ENCODE data around the gene ELOVL7. TPM values are rescaled to one million over a fixed set of nuclear protein-coding genes. Genes with fewer than 3 reads are reported as not detected.

ELOVL7 gene
- total and polyA plus RNA-seq, 2 of the 8 experiments (the other 6 are each of a cell fraction or from before 2014, with no cell fraction given) = 3.1 to 5.1 TPM

DNA sequence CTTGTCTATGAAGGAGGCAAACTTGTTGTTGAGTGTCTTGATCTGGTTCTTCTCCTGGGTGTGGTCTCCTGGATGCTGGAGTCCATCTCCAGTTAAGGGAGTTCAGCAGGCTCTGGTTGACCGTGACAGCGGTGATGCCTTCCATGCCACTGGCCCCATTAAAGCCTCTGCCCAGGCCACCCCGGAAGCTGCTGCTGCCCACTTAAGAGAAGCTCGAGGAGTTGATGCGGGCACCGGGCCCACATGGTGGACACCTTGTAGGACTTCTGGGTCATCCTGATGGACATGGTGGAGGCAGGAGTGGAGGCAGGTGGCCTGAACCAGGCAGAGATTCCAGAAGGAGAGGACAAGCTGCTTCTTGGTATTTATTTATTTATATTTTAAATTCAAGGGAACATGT lies 99.4 kb downstream of the ELOVL7 start:
- DNase-seq (ENCODE audit: low read depth in 1 of 2, low spot score in 2 of 2) = no peak
- POLR2A ChIA-PET (ENCODE audit: partially characterized antibody) = interaction anchor here (0.6 to 1.5 kb wide), 2 partner anchors 10 to 100 kb away, joined by 3 to 5 read pairs; partner anchors contain the start of gene ELOVL7
- H2BK20ac ChIP-seq (ENCODE audit: low read length) = no peak overlapping the region
- TF ChIP-seq, protein P1, sequence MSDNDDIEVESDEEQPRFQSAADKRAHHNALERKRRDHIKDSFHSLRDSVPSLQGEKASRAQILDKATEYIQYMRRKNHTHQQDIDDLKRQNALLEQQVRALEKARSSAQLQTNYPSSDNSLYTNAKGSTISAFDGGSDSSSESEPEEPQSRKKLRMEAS (IDR thresholded peaks at IDR 0.05) = no peak
- no peak for TF ChIP-seq SIN3A (conservative IDR thresholded peaks at IDR 0.05 in 1 of 2, IDR thresholded peaks at IDR 0.05 in 1 of 2; ENCODE audit: low read depth in 1 of 2, low read length in 2 of 2)
- no peak for TF ChIP-seq SAP30 (IDR thresholded peaks at IDR 0.05; ENCODE audit: insufficient read depth, insufficient replicate concordance, low read length)
- TF ChIP-seq KDM1A (IDR thresholded peaks at IDR 0.05; ENCODE audit: borderline replicate concordance, low read length) = no peak
- no peak for TF ChIP-seq CHD2 (IDR thresholded peaks at IDR 0.05; ENCODE audit: low read length)
- no peak for TF ChIP-seq HDAC6 (IDR thresholded peaks at IDR 0.05; ENCODE audit: low read depth, low read length)
- no peak for TF ChIP-seq KDM4A (IDR thresholded peaks at IDR 0.05; ENCODE audit: low read depth, low read length, severe bottlenecking)
- no peak for TF ChIP-seq HDAC2 (IDR thresholded peaks at IDR 0.05; ENCODE audit: borderline replicate concordance in 1 of 2, low read depth in 2 of 2, low read length in 2 of 2)

More for the DNA sequence above, 99.4 kb downstream of the ELOVL7 start:
- FAIRE-seq = no peak
- Histone ChIP-seq H4K91ac (replicated peaks; ENCODE audit: insufficient read length, low read length) (no peak overlapping the region), H2BK120ac (replicated peaks; ENCODE audit: low read depth, low read length) (no peak overlapping the region), H2AK5ac (ENCODE audit: low read depth, low read length) (no peak overlapping the region), H3K4me1 (replicated peaks in 1 of 4; ENCODE audit: control insufficient read depth in 3 of 4, insufficient read depth in 4 of 4, low read length in 3 of 4) (no peaks in the 10 kb centered on the region), H4K8ac (ENCODE audit: extremely low read depth, insufficient read depth, low read length) (no peak overlapping the region), H4K5ac (ENCODE audit: insufficient read length, low read depth, low read length) (no peak overlapping the region), H4K20me1 (replicated peaks in 1 of 2; ENCODE audit: control insufficient read depth in 1 of 2, insufficient read depth in 2 of 2, low read length in 2 of 2) (no peaks in the 10 kb centered on the region), H3K27me3 (replicated peaks in 1 of 4; ENCODE audit: control insufficient read depth in 3 of 4, extremely low read depth in 1 of 4, insufficient read depth in 3 of 4, low read length in 3 of 4) (no peaks in the 10 kb centered on the region), H3K14ac (ENCODE audit: insufficient read length) (no peak overlapping the region), H3K36me3 (ENCODE audit: control insufficient read depth in 2 of 4, insufficient read depth in 4 of 4, low read length in 3 of 4) (no peaks in the 10 kb centered on the region), H3K23me2 (ENCODE audit: low read depth, low read length) (no peaks in the 10 kb centered on the region), H3K18ac (ENCODE audit: extremely low read depth, low read length) (no peak overlapping the region), H3K27ac (ENCODE audit: low read depth, low read length) (no peak overlapping the region), H3K56ac (replicated peaks; ENCODE audit: insufficient read length, low read depth, low read length) (no peak overlapping the region), H3K9me3 (ENCODE audit: insufficient read depth in 2 of 2, low read depth in 1 of 2, low read length in 1 of 2) (no peaks in the 10 kb centered on the region), H2BK5ac (ENCODE audit: low read depth, low read length) (no peak overlapping the region), H3K23ac (ENCODE audit: insufficient read length) (no peak overlapping the region), H3K4me2 (ENCODE audit: insufficient read depth in 1 of 2, low read depth in 2 of 2, low read length in 2 of 2) (no peak overlapping the region), H3K4ac (replicated peaks; ENCODE audit: insufficient read length, low read depth, low read length) (no peak overlapping the region), H3K79me2 (ENCODE audit: control insufficient read depth in 1 of 2, insufficient read depth in 2 of 2, low read length in 2 of 2) (no peaks in the 10 kb centered on the region), H2BK15ac (ENCODE audit: low read length) (no peak overlapping the region), H3K9ac (replicated peaks in 1 of 4; ENCODE audit: extremely low read depth in 1 of 4, low read depth in 3 of 4, low read length in 3 of 4) (no peak overlapping the region), H2BK12ac (ENCODE audit: low read depth, low read length) (no peak overlapping the region), H3K79me1 (ENCODE audit: low read depth, low read length) (no peaks in the 10 kb centered on the region), H3K4me3 (ENCODE audit: extremely low read depth in 1 of 4, insufficient read depth in 2 of 4, low read depth in 3 of 4, low read length in 4 of 4) (no peak overlapping the region), H2AFZ (ENCODE audit: low read length) (no peak overlapping the region)
- 97% methylated on average over 6 of the region's 6 CpGs; no CpG with 5 or more reads in 1 of the 2 experiments for WGBS, 2 experiments (ENCODE audit: extremely low coverage in 1 of 2, insufficient coverage in 1 of 2, insufficient read length in 1 of 2, insufficient replicate concordance in 2 of 2, low coverage in 1 of 2, low lambda C conversion rate in 2 of 2, missing lambda C conversion rate in 1 of 2)
- CTCF ChIA-PET (ENCODE audit: partially characterized antibody) = interaction anchor here (0.7 to 1.7 kb wide), 3 partner anchors 14 to 216 kb away, joined by 3 to 4 read pairs (median 3); no protein-coding TSS in a partner anchor
